Measurements from ENCODE around the gene PLCB1.

DNA sequence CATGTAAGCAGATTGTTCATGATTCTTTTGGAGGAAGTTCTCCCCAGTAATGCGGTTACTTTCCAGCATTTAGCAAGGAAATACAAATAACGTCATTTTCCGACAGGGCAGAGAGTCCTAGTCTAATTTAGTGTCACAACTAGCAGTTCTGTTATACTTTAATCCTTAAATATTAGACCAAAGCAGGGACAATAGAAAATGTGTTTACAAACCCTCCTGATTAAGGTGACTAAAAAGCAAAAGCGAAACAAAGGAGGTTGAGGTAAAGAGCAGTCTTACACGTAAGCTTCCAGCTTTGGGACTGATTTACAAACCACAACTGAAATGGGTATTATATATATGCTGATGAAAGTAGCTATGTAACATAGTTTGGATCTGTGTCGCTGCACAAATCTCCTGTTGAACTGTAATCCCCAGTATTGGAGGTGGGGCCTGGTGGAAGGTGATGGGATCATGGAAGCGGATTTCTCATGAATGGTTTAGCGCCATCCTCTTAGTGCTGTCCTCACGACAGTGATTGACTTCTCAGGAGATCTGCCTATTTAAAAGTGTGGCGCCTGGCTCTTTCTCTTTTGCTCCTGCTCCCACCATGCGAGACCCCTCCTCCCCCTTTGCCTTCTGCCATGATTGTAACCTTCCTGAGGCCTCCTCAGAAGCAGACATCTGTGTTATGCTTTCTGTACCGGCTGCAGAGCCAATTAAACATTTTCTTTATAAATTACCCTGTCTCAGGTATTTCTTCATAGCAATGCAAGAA lies 81.9 kb downstream of the PLCB1 start:
- no peak for TF ChIP-seq EZH2 (IDR thresholded peaks at IDR 0.05; ENCODE audit: borderline replicate concordance, low read length)
- no peak for TF ChIP-seq CTCF (IDR thresholded peaks at IDR 0.05; ENCODE audit: low read length)
